AML-193 (cell line): ENCODE results near the gene ATXN1.
"Not testable (repeated sequence)": the region's sequence is repeated elsewhere in the genome, so short reads cannot be mapped to it uniquely, and the experiment has no call there.

Experiments
- DNase-seq, 2 experiments: peaks; one replicate each; lab custom pipeline; 2025; lab: John Stamatoyannopoulos, UW

The ATXN1 gene

GRCh38 chr6:16572317-16572716 lies 188.9 kb downstream of the ATXN1 start:
- DNase-seq = no peak

DNA sequence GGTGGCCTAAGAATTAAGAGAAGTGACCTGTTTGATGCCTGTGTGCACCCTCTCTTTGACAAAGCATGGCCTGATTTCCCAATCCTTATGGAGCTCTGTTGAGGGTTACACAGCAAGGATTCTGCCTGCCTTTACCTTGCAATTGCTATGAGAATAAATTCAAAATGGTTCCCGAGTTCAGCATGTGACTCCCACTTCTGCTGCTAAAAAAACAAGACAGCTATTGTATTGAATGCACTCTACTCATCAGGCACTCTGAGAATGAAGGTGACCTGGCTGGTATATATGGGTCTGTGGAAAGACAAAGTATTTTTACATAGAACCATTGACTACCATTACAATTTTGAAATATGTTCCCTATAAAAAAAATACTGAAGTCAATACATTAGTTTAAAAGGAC lies 190.3 kb downstream of the ATXN1 start:
- DNase-seq = no peak

DNA sequence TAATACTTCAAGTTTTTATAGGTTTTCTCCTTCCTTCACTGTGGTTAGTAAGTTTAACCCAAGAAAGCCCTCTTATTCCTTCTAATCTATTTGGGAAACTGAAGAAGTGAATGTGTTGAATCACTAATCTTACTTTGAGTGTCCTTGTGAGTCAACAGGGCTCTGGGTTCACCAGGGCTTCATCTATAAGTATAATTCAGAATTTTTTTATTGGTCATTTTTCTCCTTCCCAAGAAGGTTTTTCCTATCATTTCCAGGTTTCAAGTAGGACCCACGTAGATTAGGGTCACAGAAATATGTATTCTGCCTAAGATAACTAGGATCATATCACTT lies 191.1 kb downstream of the ATXN1 start:
- DNase-seq = no peak

DNA sequence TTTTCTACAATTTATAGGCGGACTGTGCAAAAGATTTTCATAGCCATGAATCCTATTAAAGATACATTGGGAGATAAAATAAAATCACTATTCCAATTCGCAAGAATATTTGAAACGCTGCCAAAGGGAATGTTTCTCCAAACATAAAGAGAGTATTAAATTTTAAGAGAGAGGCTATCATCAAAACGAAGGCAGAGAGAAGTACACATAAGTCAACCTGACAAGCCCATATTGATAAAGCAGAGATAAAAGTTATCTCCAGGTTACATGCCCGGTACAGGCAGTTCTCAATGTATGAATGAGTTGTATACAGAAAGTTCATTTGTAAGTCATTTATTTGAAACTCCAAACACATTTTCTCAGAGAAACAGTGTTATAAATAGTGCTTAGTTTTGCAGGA lies 193.1 kb downstream of the ATXN1 start:
- no peak for DNase-seq

DNA sequence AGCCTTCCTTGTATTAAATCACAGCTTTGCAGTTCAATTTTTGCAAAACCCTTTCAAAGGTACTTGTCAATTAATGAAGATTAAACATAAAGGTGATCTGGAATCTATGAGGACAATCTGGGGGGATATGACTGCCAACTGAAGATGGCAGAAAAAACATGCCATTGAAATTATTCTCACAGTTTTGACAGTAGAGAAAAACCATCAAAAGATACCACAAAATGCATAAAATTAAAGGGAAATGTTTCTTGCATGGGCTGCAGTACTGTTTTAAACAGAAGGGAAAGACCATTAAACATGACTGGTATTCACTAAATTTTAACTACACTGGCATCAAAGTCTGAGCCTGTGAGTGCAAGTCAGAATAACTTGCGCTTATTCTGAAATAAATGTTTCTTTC lies 194.2 kb downstream of the ATXN1 start:
- DNase-seq = no peak

GRCh38 chr6:16564436-16564835 lies 196.8 kb downstream of the ATXN1 start:
- no peak for DNase-seq

GRCh38 chr6:16563628-16564240 lies 197.5 kb downstream of the ATXN1 start:
- DNase-seq = no peak

DNA sequence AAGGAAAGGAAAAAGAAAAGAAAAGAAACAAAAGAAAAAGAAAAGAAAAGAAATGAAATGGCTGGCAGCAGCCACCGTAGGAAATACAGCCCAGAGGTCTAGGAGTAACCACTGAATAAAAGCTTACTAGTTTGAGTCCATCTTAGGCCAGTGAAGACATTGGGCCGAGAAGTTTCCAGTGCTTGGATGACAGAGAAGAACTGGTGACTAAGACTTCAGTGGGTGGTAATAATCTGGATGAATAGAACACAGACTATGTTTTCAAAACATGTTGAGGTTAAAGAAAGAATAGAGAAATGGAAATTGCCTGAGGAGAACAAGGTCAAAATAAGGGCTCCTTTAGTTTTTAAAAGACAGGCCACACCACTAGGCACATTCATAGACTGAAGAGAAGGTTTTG lies 198.8 kb downstream of the ATXN1 start:
- DNase-seq = no peak

DNA sequence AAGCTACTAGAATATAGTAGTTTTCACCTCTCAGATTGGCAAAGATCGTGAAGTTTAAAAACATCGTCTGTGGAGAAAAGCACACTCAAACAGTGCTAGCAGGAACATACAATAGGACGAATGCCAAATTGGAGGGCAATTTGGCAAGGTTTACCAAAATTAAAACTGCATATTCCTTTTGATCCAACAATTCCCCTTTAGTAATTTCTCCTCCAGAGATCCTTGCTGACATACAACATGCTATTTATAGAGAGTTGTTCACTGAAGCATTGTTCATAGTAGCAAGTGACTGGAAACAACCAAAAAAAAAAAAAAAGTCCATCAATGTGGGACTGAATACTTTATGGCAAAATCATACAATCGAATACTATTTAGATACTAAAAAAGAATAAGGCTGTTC lies 202.2 kb downstream of the ATXN1 start:
- no peak for DNase-seq

GRCh38 chr6:16555550-16555949 lies 205.7 kb downstream of the ATXN1 start:
- no peak for DNase-seq

GRCh38 chr6:16553531-16553930 lies 207.7 kb downstream of the ATXN1 start:
- DNase-seq = no peak

GRCh38 chr6:16551466-16551865 lies 209.8 kb downstream of the ATXN1 start:
- no peak for DNase-seq

DNA sequence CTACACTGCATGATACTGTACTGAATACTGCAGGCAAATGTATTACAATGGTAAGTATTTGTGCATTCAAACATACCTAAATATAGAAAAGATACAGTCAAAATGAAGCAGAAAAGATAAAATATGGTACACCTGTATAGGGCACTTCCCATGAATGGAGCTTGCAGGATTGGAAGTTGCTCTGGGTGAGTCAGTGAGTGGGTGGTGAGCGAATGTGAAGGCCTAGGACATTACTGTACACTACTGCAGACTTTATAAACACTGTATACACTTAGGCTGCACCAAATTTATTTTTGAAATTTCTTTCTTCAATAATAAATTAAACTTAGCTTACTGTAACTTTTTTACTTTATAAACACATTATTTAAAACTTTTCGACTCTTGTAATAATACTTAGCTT lies 213.1 kb downstream of the ATXN1 start:
- no peak for DNase-seq

GRCh38 chr6:16547587-16547986 lies 213.7 kb downstream of the ATXN1 start:
- no peak for DNase-seq

DNA sequence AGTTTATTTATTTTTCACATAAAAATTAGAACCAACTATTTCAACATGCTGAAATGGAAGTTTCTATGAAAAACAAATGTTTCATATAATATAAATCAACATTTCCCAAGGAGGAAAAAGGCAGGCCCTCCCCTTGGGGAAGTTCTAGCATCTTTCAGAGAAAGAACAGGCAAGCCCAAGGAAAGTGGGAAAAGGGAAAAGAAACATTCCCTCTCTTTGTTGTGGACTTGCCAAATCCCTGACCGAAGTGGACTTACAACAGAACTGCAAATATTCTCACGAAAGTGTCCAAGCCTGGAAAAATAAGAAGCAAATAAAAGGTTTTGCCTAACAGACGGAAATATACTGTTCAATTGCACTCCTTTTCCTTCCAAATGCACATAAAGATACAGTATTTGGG lies 214.4 kb downstream of the ATXN1 start:
- DNase-seq = no peak

DNA sequence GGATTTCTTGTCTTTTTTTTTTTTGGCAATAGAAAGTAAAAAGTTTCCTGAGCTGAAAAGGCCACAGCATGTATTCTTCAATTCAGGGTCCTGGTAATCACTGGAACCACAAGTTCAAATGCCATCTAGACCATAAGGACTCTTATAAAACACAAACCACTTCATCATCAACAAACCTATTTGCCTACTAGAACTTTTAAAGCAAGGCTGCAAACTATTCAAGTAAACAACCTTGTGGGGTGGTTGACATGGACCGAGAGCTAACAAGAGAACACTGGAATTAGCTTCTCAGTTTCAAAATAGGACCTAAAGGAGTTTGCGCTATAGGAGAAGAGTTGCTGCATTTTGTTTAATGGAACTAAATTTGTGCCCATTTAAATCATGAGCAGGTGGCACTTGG lies 215.9 kb downstream of the ATXN1 start:
- no peak for DNase-seq

DNA sequence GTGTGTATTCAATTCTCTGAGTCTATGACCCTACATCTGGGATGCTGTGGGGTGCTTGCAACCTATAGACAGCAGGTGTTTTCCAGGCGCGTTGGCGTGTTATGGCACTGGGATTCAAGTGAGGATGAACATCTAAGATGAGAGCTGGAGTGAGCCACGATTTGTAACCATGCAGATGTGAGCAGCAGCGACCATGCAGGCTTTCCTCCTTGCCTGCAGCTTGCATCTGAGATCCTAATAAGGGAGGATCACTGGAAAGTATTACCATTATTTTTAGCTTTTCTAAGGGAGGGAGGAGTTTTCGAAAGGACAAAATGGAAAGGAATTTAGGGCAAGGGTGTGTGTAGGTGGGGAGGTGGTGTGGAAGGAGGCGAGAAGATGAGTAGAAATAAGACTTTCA lies 216.7 kb downstream of the ATXN1 start:
- DNase-seq = no peak

- DNase-seq = no peak
Measured at GRCh38 chr6:16544006-16544405, 217.3 kb downstream of the ATXN1 start.

- no peak for DNase-seq
Measured at GRCh38 chr6:16543521-16543920, 217.7 kb downstream of the ATXN1 start.

GRCh38 chr6:16542070-16542469 lies 219.2 kb downstream of the ATXN1 start:
- no peak for DNase-seq

DNA sequence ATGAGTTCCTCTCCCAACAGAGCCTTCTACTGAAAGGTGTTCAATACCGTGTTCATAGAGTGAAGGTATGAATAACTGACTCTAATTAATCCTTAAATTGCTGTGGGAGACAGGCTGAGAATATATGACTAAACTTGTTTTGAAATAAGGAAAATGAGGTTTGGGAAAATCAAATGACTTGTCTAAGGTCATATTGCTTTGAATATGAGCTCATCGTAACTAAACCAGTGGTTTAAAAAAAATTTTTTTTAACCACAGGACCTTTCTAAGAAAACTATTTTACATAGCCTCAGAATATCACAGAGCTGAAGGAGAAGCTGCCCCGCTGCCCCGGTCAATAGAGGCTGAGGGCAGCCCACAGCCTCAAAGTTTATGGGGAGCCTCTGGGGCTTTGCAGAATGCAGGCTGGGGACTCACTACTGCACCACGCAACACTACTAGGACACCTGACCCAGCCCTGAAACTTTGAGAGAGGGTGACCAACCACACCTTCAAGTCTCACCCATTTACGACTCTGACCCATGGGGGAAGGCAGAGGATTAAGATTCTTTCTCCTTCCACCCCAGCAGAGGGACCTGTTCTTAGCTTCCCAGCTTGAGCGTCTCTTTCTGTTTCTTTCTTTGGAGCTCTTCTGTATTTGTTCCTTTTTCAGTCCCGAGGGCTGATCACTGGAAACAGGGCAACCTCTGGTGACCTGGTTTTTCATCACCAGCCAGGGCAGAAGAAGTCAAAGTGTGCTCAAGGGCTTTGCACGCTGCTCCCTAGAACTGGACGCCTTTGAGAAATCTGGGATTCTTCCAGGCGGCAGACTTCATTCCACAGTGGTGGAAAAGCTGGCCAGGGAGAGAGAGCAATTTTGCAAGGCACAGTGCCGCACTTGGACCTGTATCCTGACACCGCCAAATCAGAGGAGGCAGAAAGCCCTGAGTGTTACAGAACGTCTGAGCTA lies 220.2 kb downstream of the ATXN1 start:
- no peak for DNase-seq

- DNase-seq = not testable (repeated sequence)
Measured at GRCh38 chr6:16540383-16540782, 220.9 kb downstream of the ATXN1 start.

GRCh38 chr6:16539086-16539931 lies 222.0 kb downstream of the ATXN1 start:
- DNase-seq = no peak
